ENCODE measurements around the gene FIBIN. TPM values are rescaled to one million over a fixed set of nuclear protein-coding genes. Genes with fewer than 3 reads are reported as not detected.

FIBIN gene
- total RNA-seq, 2 donors from 2014 or later, result not detected

GRCh38 chr11:27002431-27002830, 8.5 kb downstream of the FIBIN start:
- Mint-ChIP-seq H3K9me3 (no peaks in the 10 kb centered on the region), H3K4me3 (no peak overlapping the region), H3K4me1 (no peaks in the 10 kb centered on the region), H3K27me3 (ENCODE audit: insufficient read depth) (peaks cover under 1% of the 10 kb centered on the region), H3K27ac (no peak overlapping the region), H3K36me3 (ENCODE audit: low read depth) (no peaks in the 10 kb centered on the region)
- H3K4me1 ChIP-seq (ENCODE audit: control insufficient read depth, insufficient read depth, low read length), result no peaks in the 10 kb centered on the region
- no peaks in the 10 kb centered on the region for H3K27me3 ChIP-seq (ENCODE audit: control insufficient read depth, insufficient read depth, low read length, poor library complexity, severe bottlenecking)
- no peaks in the 10 kb centered on the region for H3K9me3 ChIP-seq (ENCODE audit: control insufficient read depth, low read length)
- no peak overlapping the region for H3K4me3 ChIP-seq (ENCODE audit: low read length)
- H3K27ac ChIP-seq (ENCODE audit: low read depth, low read length), result no peak overlapping the region
- no peaks in the 10 kb centered on the region for H3K36me3 ChIP-seq (ENCODE audit: control insufficient read depth, insufficient read depth, low read length)
- 87 to 92% methylated on average over 2 to 3 of the region's 3 CpGs for WGBS, 2 experiments (ENCODE audit: insufficient coverage in 1 of 2, insufficient read length in 1 of 2)
- DNase-seq, result no peak
- TF ChIP-seq CTCF (conservative IDR thresholded peaks at IDR 0.05), result no peak
- no peak overlapping the region for H3K9ac ChIP-seq (ENCODE audit: extremely low read depth, low read length, poor library complexity, severe bottlenecking)

DNA sequence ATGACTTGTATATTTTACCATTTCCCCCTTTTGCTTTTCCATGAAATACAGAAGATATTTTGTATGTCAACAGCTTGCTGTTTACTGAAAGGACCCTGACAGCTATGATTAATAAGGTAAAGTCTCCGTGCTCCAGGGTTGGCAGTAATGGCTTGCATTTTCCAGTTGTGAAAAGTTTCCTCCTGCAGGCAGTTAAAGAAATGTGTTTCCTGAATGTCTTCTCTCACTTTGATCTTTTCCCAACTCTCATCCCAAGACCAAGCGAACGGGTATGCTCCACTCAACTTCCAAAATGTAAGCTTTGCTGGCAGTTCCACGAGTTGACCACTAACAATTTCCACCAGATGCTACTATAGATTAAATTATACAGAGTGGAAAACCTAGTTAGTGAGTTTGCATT, 8.9 kb downstream of the FIBIN start:
- H3K4me3 ChIP-seq (ENCODE audit: low read length), result no peak overlapping the region
- no peaks in the 10 kb centered on the region for H3K27me3 ChIP-seq (ENCODE audit: control insufficient read depth, insufficient read depth, low read length, poor library complexity, severe bottlenecking)
- DNase-seq, result no peak
- no peaks in the 10 kb centered on the region for H3K36me3 Mint-ChIP-seq (ENCODE audit: low read depth)
- H3K27me3 Mint-ChIP-seq (ENCODE audit: insufficient read depth), result no peaks in the 10 kb centered on the region
- no peaks in the 10 kb centered on the region for H3K9me3 ChIP-seq (ENCODE audit: control insufficient read depth, low read length)
- no peaks in the 10 kb centered on the region for H3K4me1 Mint-ChIP-seq
- WGBS, 2 experiments (ENCODE audit: insufficient coverage in 1 of 2, insufficient read length in 1 of 2), result 83 to 86% methylated on average over 1 to 3 of the region's 4 CpGs
- no peaks in the 10 kb centered on the region for H3K9me3 Mint-ChIP-seq
- H3K4me1 ChIP-seq (ENCODE audit: control insufficient read depth, insufficient read depth, low read length), result no peaks in the 10 kb centered on the region
- no peak overlapping the region for H3K27ac ChIP-seq (ENCODE audit: low read depth, low read length)
- H3K9ac ChIP-seq (ENCODE audit: extremely low read depth, low read length, poor library complexity, severe bottlenecking), result no peak overlapping the region
- no peak for TF ChIP-seq CTCF (conservative IDR thresholded peaks at IDR 0.05)
- H3K4me3 Mint-ChIP-seq, result no peak overlapping the region
- H3K36me3 ChIP-seq (ENCODE audit: control insufficient read depth, insufficient read depth, low read length), result no peaks in the 10 kb centered on the region
- no peak overlapping the region for H3K27ac Mint-ChIP-seq

DNA sequence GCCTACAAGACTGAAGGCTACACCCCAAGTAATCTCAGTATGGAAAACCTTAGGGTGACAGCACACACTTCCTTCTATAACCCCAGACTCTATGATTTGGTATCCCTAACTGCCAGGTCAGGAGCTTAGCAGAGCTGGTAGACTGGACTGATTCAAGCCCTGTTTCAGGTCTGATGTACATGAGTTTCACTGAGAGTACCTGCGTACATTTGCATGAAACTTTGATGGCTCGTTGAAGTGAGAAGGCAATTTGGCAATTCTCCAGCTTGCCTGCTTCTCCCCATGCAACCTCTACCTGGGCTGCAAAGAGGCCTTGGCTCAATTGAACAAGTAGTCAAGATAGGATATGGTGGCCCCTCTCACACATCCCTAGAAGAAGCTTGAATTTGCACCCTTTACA, 10.2 kb downstream of the FIBIN start:
- H3K36me3 Mint-ChIP-seq (ENCODE audit: low read depth), result no peaks in the 10 kb centered on the region
- H3K9ac ChIP-seq (ENCODE audit: extremely low read depth, low read length, poor library complexity, severe bottlenecking), result no peak overlapping the region
- no peak overlapping the region for H3K4me3 Mint-ChIP-seq
- no peaks in the 10 kb centered on the region for H3K9me3 ChIP-seq (ENCODE audit: control insufficient read depth, low read length)
- DNase-seq, result no peak
- no peaks in the 10 kb centered on the region for H3K27me3 Mint-ChIP-seq (ENCODE audit: insufficient read depth)
- no peak overlapping the region for H3K4me3 ChIP-seq (ENCODE audit: low read length)
- no peak for TF ChIP-seq CTCF (conservative IDR thresholded peaks at IDR 0.05)
- H3K9me3 Mint-ChIP-seq, result no peaks in the 10 kb centered on the region
- H3K4me1 Mint-ChIP-seq, result no peaks in the 10 kb centered on the region
- no peaks in the 10 kb centered on the region for H3K4me1 ChIP-seq (ENCODE audit: control insufficient read depth, insufficient read depth, low read length)
- WGBS, 2 experiments (ENCODE audit: insufficient coverage in 1 of 2, insufficient read length in 1 of 2), result 93 to 100% methylated on average over 2 of the region's 2 CpGs
- H3K27me3 ChIP-seq (ENCODE audit: control insufficient read depth, insufficient read depth, low read length, poor library complexity, severe bottlenecking), result no peaks in the 10 kb centered on the region
- no peak overlapping the region for H3K27ac ChIP-seq (ENCODE audit: low read depth, low read length)
- H3K36me3 ChIP-seq (ENCODE audit: control insufficient read depth, insufficient read depth, low read length), result no peaks in the 10 kb centered on the region
- no peak overlapping the region for H3K27ac Mint-ChIP-seq

Data from endodermal cell (in vitro differentiated cells).